GM10266 (cell line): ENCODE results near the gene KCNMA1.

Experiments
- DNase-seq: peaks from one replicate; pipeline ENCODE4 v3.0.0; 2012; ENCODE audit errors: extremely low spot score
- CTCF ChIP-seq: IDR thresholded peaks from 2 replicates; pipeline ENCODE4 v1.5.1; 2012; ENCODE audit warnings: mild to moderate bottlenecking, low read depth; ENCODE audit not compliant: control insufficient read depth, insufficient read depth; ENCODE audit errors: missing control alignments

Gene KCNMA1

GRCh38 chr10:77159538-77160110 lies 478.0 kb downstream of the KCNMA1 start:
- TF ChIP-seq CTCF: no peak
- no peak for DNase-seq

GRCh38 chr10:77158666-77159065 lies 478.9 kb downstream of the KCNMA1 start:
- DNase-seq: no peak
- no peak for TF ChIP-seq CTCF

DNA sequence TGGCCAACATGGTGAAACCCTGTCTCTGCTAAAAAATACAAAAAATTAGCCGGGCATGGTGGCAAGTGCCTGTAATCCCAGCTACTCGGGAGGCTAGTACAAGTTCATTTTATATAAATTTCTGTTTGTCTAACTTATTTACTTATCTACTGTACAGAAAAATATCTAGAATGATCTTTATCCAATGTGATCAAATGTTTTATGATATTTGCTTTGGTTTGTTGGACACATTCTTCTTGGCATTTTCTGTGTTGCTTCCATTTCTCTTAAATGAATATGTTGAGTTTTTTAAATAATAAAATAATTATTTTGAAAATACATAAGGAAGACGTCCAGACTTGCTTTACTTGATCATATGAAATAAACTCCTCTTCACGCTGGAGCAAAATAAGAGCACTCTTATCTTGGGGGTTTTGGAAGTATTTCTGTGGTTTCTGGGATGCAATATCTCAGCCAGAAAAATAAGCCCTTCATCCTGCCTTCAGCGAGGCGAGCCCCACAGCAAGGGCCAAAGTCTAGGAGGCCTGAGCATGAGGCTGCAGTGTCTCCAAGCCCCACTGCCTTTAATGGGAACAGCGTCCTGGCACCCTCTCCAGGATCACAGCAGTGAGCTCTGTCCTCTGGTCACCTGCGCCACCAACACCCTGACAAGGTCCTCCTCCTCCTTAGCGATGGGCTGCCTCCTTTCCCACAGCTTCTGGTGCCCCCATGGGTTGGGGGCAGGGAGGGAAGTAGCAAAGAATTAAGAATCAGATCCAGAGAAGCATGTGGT lies 480.2 kb downstream of the KCNMA1 start:
- TF ChIP-seq CTCF: no peak
- no peak for DNase-seq

DNA sequence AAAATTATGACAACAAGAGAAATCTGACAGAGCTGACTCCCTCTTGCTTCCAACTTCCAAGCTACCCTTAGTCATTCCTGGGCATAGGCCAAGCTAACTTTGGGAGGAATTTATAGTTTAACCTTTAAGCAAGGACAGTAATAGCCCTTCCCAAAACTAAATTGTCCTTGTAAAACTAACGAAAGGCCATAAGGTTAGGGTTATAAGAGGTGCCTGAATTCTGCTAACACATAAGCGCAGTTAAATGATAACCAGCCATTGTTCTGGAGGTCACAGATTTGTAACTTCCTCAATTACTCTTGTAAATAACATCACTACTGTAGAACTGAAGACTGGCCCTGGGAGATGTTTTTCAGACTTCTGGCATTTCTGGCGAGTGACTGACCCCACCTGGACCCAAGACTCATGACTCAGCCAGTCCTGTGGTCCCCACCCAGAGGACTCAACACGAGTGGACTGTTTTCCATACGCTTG lies 481.2 kb downstream of the KCNMA1 start:
- no peak for TF ChIP-seq CTCF
- no peak for DNase-seq

DNA sequence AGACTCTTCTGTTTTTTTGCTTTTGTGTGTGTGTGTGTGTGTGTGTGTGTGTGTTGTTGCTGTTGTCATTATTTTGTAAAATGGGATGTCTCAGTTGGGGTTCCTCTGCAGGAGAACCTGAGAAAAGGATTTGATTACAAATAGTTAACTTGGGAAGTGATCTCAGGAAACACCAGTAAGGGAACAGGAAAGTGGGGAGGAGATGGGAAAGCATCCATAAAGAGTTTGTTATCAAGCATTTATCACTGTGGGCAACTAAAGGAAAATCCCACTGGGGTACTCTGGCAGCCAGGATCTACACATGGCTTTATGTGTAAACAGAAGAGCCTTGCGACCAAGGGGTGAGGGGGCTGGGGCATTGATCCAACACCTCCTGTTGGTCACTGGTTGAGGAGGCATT lies 485.4 kb downstream of the KCNMA1 start:
- no peak for DNase-seq

GRCh38 chr10:77151408-77151807 lies 486.2 kb downstream of the KCNMA1 start:
- DNase-seq: no peak
- no peak for TF ChIP-seq CTCF

More for the DNA sequence above, 485.4 kb downstream of the KCNMA1 start:
- TF ChIP-seq CTCF: no peak

- DNase-seq: no peak
- no peak for TF ChIP-seq CTCF
Observed at GRCh38 chr10:77149706-77150105, 487.9 kb downstream of the KCNMA1 start.
